Ascending aorta (tissue), 2 donors: ENCODE measurements around the gene FBXO17. TPM values are rescaled to one million over a fixed set of nuclear protein-coding genes. Genes with fewer than 3 reads are reported as not detected.

Experiments
- DNase-seq, 2 donors: peaks; one replicate each; pipeline ENCODE4 v3.0.0-alpha.2; 2019; ENCODE audit warnings: low spot score in 2 of 2
- H3K27ac ChIP-seq, 2 donors: fragments of 200-600 bp; sonication (generic); one replicate each; pipeline ENCODE4 v1.5.1; 2016 to 2017; ENCODE audit warnings: mild to moderate bottlenecking in 1 of 2
- H3K27me3 ChIP-seq: fragments of 200-600 bp; sonication (generic); one replicate; pipeline ENCODE4 v1.5.1; 2017
- H3K36me3 ChIP-seq, 2 donors: fragments of 200-600 bp; sonication (generic); one replicate each; pipeline ENCODE4 v1.5.1; 2016
- H3K4me1 ChIP-seq, 2 donors: fragments of 200-600 bp; sonication (generic); one replicate each; pipeline ENCODE4 v1.5.1; 2016 to 2017; ENCODE audit warnings: mild to moderate bottlenecking in 1 of 2
- H3K4me3 ChIP-seq, 2 donors: fragments of 200-600 bp; sonication (generic); one replicate each; pipeline ENCODE4 v1.5.1; 2016 to 2017; ENCODE audit warnings: mild to moderate bottlenecking in 1 of 2
- H3K9me3 ChIP-seq, 2 donors: fragments of 200-600 bp; sonication (generic); one replicate each; pipeline ENCODE4 v1.5.1; 2016
- CTCF ChIP-seq, 3 experiments: fragments of 200-600 bp in 2 of 3; fragments of 450-650 bp in 1 of 3; sonication (generic) in 2 of 3; IDR thresholded peaks; one replicate each; pipeline ENCODE4 v1.5.1; 2016 to 2019; ENCODE audit warnings: antibody characterized with exemption in 3 of 3, mild to moderate bottlenecking in 1 of 3, moderate library complexity in 1 of 3
- intact Hi-C: fragments of 100-400 bp; cut with DNase I; formaldehyde crosslinking; loops from one replicate; pipeline ENCODE4 v1.15.1; 2023
- total RNA-seq: library from RNA; depleted of rRNA; stranded (reverse); fragments of >200 nt; gene quantifications from one replicate; pipeline ENCODE4 v1.1.0, GENCODE V29; 2016

Gene FBXO17
- total RNA-seq, 1 donor from 2014 or later, result 47.4 TPM

GRCh38 chr19:38913958-38914357 lies 61.6 kb downstream of the FBXO17 start:
- Histone ChIP-seq H3K27ac (no peak overlapping the region), H3K4me3 (no peak overlapping the region), H3K27me3 (no peaks in the 10 kb centered on the region), H3K36me3 (peaks cover 0 to under 1% of the 10 kb centered on the region in 2 donors), H3K9me3 (no peaks in the 10 kb centered on the region), H3K4me1 (no peaks in the 10 kb centered on the region)
- no peak for TF ChIP-seq CTCF (IDR thresholded peaks at IDR 0.05)
- intact Hi-C loops, result no loop called here
- no peak for DNase-seq

- Histone ChIP-seq H3K4me1 (no peaks in the 10 kb centered on the region), H3K36me3 (peaks cover 4 to 6% of the 10 kb centered on the region in 2 donors), H3K9me3 (no peaks in the 10 kb centered on the region), H3K27ac (no peak overlapping the region), H3K4me3 (no peak overlapping the region), H3K27me3 (no peaks in the 10 kb centered on the region)
- no peak for TF ChIP-seq CTCF (IDR thresholded peaks at IDR 0.05)
- intact Hi-C loops, result no loop called here
- DNase-seq, result no peak
These were observed 62.7 kb downstream of the FBXO17 start for GRCh38 chr19:38912600-38913514.

GRCh38 chr19:38911388-38912001 lies 64.0 kb downstream of the FBXO17 start:
- Histone ChIP-seq H3K9me3 (no peaks in the 10 kb centered on the region), H3K27ac (no peak overlapping the region), H3K4me1 (no peaks in the 10 kb centered on the region), H3K36me3 (peaks cover 17 to 19% of the 10 kb centered on the region in 2 donors), H3K27me3 (no peaks in the 10 kb centered on the region), H3K4me3 (no peak overlapping the region)
- no peak for DNase-seq
- intact Hi-C loops, result no loop called here
- TF ChIP-seq CTCF (IDR thresholded peaks at IDR 0.05), result no peak

- Histone ChIP-seq H3K9me3 (no peaks in the 10 kb centered on the region), H3K27me3 (no peaks in the 10 kb centered on the region), H3K36me3 (peaks cover 21 to 23% of the 10 kb centered on the region in 2 donors), H3K27ac (no peak overlapping the region), H3K4me1 (no peaks in the 10 kb centered on the region), H3K4me3 (no peak overlapping the region)
- DNase-seq, result no peak
- intact Hi-C loops, result no loop called here
- no peak for TF ChIP-seq CTCF (IDR thresholded peaks at IDR 0.05)
These were observed 65.1 kb downstream of the FBXO17 start for GRCh38 chr19:38910488-38910887.

- Histone ChIP-seq H3K4me1 (no peaks in the 10 kb centered on the region), H3K4me3 (no peak overlapping the region), H3K36me3 (peaks cover 28 to 36% of the 10 kb centered on the region in 2 donors), H3K9me3 (no peaks in the 10 kb centered on the region), H3K27me3 (no peaks in the 10 kb centered on the region), H3K27ac (no peak overlapping the region)
- no peak for DNase-seq
- no peak for TF ChIP-seq CTCF (IDR thresholded peaks at IDR 0.05)
- intact Hi-C loops, result no loop called here
These were observed 66.6 kb downstream of the FBXO17 start for GRCh38 chr19:38908911-38909310.
